ENCODE measurements around the gene ULK2. TPM values are rescaled to one million over a fixed set of nuclear protein-coding genes. Genes with fewer than 3 reads are reported as not detected.

Gene ULK2
- total RNA-seq, 1 experiment from 2014 or later: 12.7 TPM

- BruUV-seq (replicated peaks): no TSS peak
- H3K36me3 ChIP-seq (ENCODE audit: control insufficient read depth in 1 of 2, insufficient read depth in 2 of 2, low read length in 2 of 2): no peaks in the 10 kb centered on the region
- ATAC-seq: no peak
- intact Hi-C loops (cut with micrococcal nuclease): no loop called here
- RAD21 ChIA-PET (ENCODE audit: low non-redundant PET in 1 of 2, low total read pairs in 2 of 2, uncharacterized antibody in 2 of 2, unreplicated experiment in 2 of 2): no interaction called here
- peaks cover 8 to 14% of the 10 kb centered on the region in 2 experiments; a peak in 3 of 4 replicates for H3K4me1 ChIP-seq (ENCODE audit: control insufficient read depth in 1 of 2, insufficient read depth in 2 of 2, low read length in 2 of 2)
- no peak overlapping the region for H3K4me3 ChIP-seq (replicated peaks in 1 of 2; ENCODE audit: low read depth in 1 of 2, low read length in 2 of 2)
- POLR2A ChIA-PET: no interaction called here
- H3K9ac ChIP-seq (ENCODE audit: low read length): no peak overlapping the region
- DNase-seq (ENCODE audit: low read depth, low spot score): no peak
- no peaks in the 10 kb centered on the region for H4K20me1 ChIP-seq (ENCODE audit: insufficient read depth)
- H3K4me2 ChIP-seq (ENCODE audit: low read length): no peak overlapping the region
- H3K27ac ChIP-seq (ENCODE audit: low read depth, low read length): no peak overlapping the region
- H3K27me3 ChIP-seq (ENCODE audit: insufficient read depth, low read length): no peaks in the 10 kb centered on the region
- no peaks in the 10 kb centered on the region for H3K9me3 ChIP-seq (ENCODE audit: control insufficient read depth in 1 of 2, insufficient read depth in 1 of 2, low read depth in 1 of 2, low read length in 2 of 2)
- no peaks in the 10 kb centered on the region for H3K79me2 ChIP-seq (ENCODE audit: insufficient read depth, low read length)
- no peaks in the 10 kb centered on the region for H3K9me2 ChIP-seq (ENCODE audit: insufficient read depth)
- TF ChIP-seq ZNF274 (IDR thresholded peaks at IDR 0.05; ENCODE audit: low read depth, low read length): no peak
- TF ChIP-seq CTCF (IDR thresholded peaks at IDR 0.05 in 2 of 3, conservative IDR thresholded peaks at IDR 0.05 in 1 of 3; ENCODE audit: borderline replicate concordance in 1 of 3, insufficient read depth in 1 of 3, low read depth in 2 of 3, low read length in 2 of 3): no peak
- TF ChIP-seq FOSL1 (IDR thresholded peaks at IDR 0.05; ENCODE audit: low read depth): no peak
- no peak for TF ChIP-seq ELF1 (IDR thresholded peaks at IDR 0.05; ENCODE audit: borderline replicate concordance, low read depth)
- no peak for TF ChIP-seq RAD21 (IDR thresholded peaks at IDR 0.05; ENCODE audit: low read depth)
- no peak for TF ChIP-seq TCF7L2 (IDR thresholded peaks at IDR 0.05; ENCODE audit: borderline replicate concordance, extremely low read depth, insufficient read depth, insufficient read length)
- no peak for TF ChIP-seq CBX3 (IDR thresholded peaks at IDR 0.05; ENCODE audit: low read depth)
- no peak for TF ChIP-seq EZH2phosphoT487 (IDR thresholded peaks at IDR 0.05; ENCODE audit: borderline replicate concordance)
- no peak for TF ChIP-seq JUND (IDR thresholded peaks at IDR 0.05)
- no peak for TF ChIP-seq POLR2A (IDR thresholded peaks at IDR 0.05; ENCODE audit: borderline replicate concordance, extremely low read depth, insufficient read depth, insufficient read length)
- no peak for TF ChIP-seq EZH2 (IDR thresholded peaks at IDR 0.05)
- TF ChIP-seq EGR1 (IDR thresholded peaks at IDR 0.05; ENCODE audit: low read depth): no peak
- CTCF ChIA-PET: no interaction called here
- H2AFZ ChIP-seq (ENCODE audit: low read depth, low read length, poor library complexity, severe bottlenecking): no peak overlapping the region
Observed at GRCh38 chr17:19725486-19725885, 142.2 kb downstream of the ULK2 start.
